Measurements from ENCODE around the gene KCNK4. TPM values are rescaled to one million over a fixed set of nuclear protein-coding genes. Genes with fewer than 3 reads are reported as not detected.

Gene KCNK4
- total RNA-seq, 1 donor from 2014 or later = not detected

GRCh38 chr11:64347193-64347867 lies 56.2 kb downstream of the KCNK4 start:
- no peak for DNase-seq

- DNase-seq = peak; percentile 74
Measured at GRCh38 chr11:64348383-64349024, 57.4 kb downstream of the KCNK4 start.

- no peak for DNase-seq
Measured at GRCh38 chr11:64349025-64349387, 57.9 kb downstream of the KCNK4 start.

- DNase-seq = no peak
Measured at GRCh38 chr11:64349404-64349803, 58.3 kb downstream of the KCNK4 start.

Small RNAs within 50 kb of the gene (small RNA-seq; reads per million reads assigned to genes)
- gene MIR7155 (ENCODE audit: low replicate concordance) (0.08 reads per million), gene RF00019 (ENCODE audit: low replicate concordance) (not detected)

Other genes starting within 250 kb of the KCNK4 start
- 58.8 TPM for gene MACROD1, start 125.2 kb upstream of the KCNK4 start, total RNA-seq
- 94.2 TPM for gene STIP1, start 105.1 kb upstream of the KCNK4 start, total RNA-seq
- 5.7 TPM for gene FERMT3, start 84.6 kb upstream of the KCNK4 start, total RNA-seq
- 53.3 TPM for gene TRPT1, start 65.1 kb upstream of the KCNK4 start, total RNA-seq
- gene NUDT22, start 65.0 kb upstream of the KCNK4 start, total RNA-seq = 35.1 TPM
- gene DNAJC4, start 60.8 kb upstream of the KCNK4 start, total RNA-seq = 16.7 TPM
- 46.5 TPM for gene VEGFB, start 56.7 kb upstream of the KCNK4 start, total RNA-seq
- 28.6 TPM for gene FKBP2, start 50.2 kb upstream of the KCNK4 start, total RNA-seq
- gene PPP1R14B, start 44.4 kb upstream of the KCNK4 start, total RNA-seq = 82.5 TPM
- 18.5 TPM for gene PLCB3, start 39.8 kb upstream of the KCNK4 start, total RNA-seq
- gene BAD, start 6.6 kb upstream of the KCNK4 start, total RNA-seq = 40.0 TPM
- 13.3 TPM for gene GPR137, start 5.5 kb upstream of the KCNK4 start, total RNA-seq
- gene CATSPERZ, start 9.1 kb downstream of the KCNK4 start, total RNA-seq = not detected
- 62.6 TPM for gene ESRRA, start 14.2 kb downstream of the KCNK4 start, total RNA-seq
- gene TRMT112, start 26.3 kb downstream of the KCNK4 start, total RNA-seq = 150 TPM
- gene PRDX5, start 26.8 kb downstream of the KCNK4 start, total RNA-seq = 169 TPM
- 6.4 TPM for gene CCDC88B, start 48.9 kb downstream of the KCNK4 start, total RNA-seq
- 25.4 TPM for gene RPS6KA4, start 67.9 kb downstream of the KCNK4 start, total RNA-seq

Measured in tongue (tissue), 3 donors.